ENCODE measurements around the gene GLIS1. TPM values are rescaled to one million over a fixed set of nuclear protein-coding genes. Genes with fewer than 3 reads are reported as not detected.
"Not testable (repeated sequence)": the region's sequence is repeated elsewhere in the genome, so short reads cannot be mapped to it uniquely, and the experiment has no call there.

The GLIS1 gene
- total RNA-seq, 1 donor from 2014 or later, result not detected

- intact Hi-C loops (cut with micrococcal nuclease), result no loop called here
Observed at GRCh38 chr1:53572065-53572814, 166.7 kb downstream of the GLIS1 start.

GRCh38 chr1:53568540-53568939 is 170.4 kb downstream of the GLIS1 start:
- intact Hi-C loops (cut with micrococcal nuclease), result no loop called here

GRCh38 chr1:53567851-53568250 is 171.1 kb downstream of the GLIS1 start:
- intact Hi-C loops (cut with micrococcal nuclease), result no loop called here

GRCh38 chr1:53567450-53567849 is 171.5 kb downstream of the GLIS1 start:
- intact Hi-C loops (cut with micrococcal nuclease), result no loop called here

- intact Hi-C loops (cut with micrococcal nuclease), result no loop called here
Observed at GRCh38 chr1:53563611-53564010, 175.4 kb downstream of the GLIS1 start.

- intact Hi-C loops (cut with micrococcal nuclease), result no loop called here
Observed at GRCh38 chr1:53562981-53563379, 176.0 kb downstream of the GLIS1 start.

GRCh38 chr1:53562291-53562980 is 176.5 kb downstream of the GLIS1 start:
- intact Hi-C loops (cut with micrococcal nuclease), result no loop called here

GRCh38 chr1:53561503-53562105 is 177.4 kb downstream of the GLIS1 start:
- intact Hi-C loops (cut with micrococcal nuclease), result no loop called here

GRCh38 chr1:53560581-53561502 is 178.1 kb downstream of the GLIS1 start:
- intact Hi-C loops (cut with micrococcal nuclease), result no loop called here

GRCh38 chr1:53559854-53560580 is 178.9 kb downstream of the GLIS1 start:
- intact Hi-C loops (cut with micrococcal nuclease), result no loop called here

GRCh38 chr1:53559391-53559815 is 179.6 kb downstream of the GLIS1 start:
- intact Hi-C loops (cut with micrococcal nuclease), result no loop called here

GRCh38 chr1:53558739-53559315 is 180.1 kb downstream of the GLIS1 start:
- intact Hi-C loops (cut with micrococcal nuclease), result no loop called here

GRCh38 chr1:53557830-53558738 is 180.9 kb downstream of the GLIS1 start:
- intact Hi-C loops (cut with micrococcal nuclease), result no loop called here

- intact Hi-C loops (cut with micrococcal nuclease), result no loop called here
Observed at GRCh38 chr1:53557369-53557768, 181.6 kb downstream of the GLIS1 start.

GRCh38 chr1:53556657-53557227 is 182.2 kb downstream of the GLIS1 start:
- intact Hi-C loops (cut with micrococcal nuclease), result no loop called here

- intact Hi-C loops (cut with micrococcal nuclease), result not testable (repeated sequence)
Observed at GRCh38 chr1:53555620-53556326, 183.2 kb downstream of the GLIS1 start.

- intact Hi-C loops (cut with micrococcal nuclease), result loop anchor here (5.0 kb wide), 1 partner anchor 703 kb away; no protein-coding TSS in a partner anchor
Observed at GRCh38 chr1:53554592-53555305, 184.2 kb downstream of the GLIS1 start.

All from T-helper 1 cell treated with Interleukin-12 subunit alpha and Interleukin-12 subunit beta and Interleukin-4 antibody, amounts not matched to agents 30 ng/mL and 1 ng/mL, for 36 hours (primary cell).